Motor neuron (in vitro differentiated cells): ENCODE results near the gene TMEM259. TPM values are rescaled to one million over a fixed set of nuclear protein-coding genes. Genes with fewer than 3 reads are reported as not detected.

ENCODE experiments used
- total RNA-seq, 8 experiments: library from RNA; unstranded; fragments of 300-600 nt; gene quantifications; 2 replicates each; pipeline versions ENCODE4 v1.2.3 to v1.2.4, GENCODE V29; 2022

Gene TMEM259
- total RNA-seq, 8 experiments from 2014 or later = 59.4 to 125 (median 87.8) TPM

Other genes with a start within 250 kb of the TMEM259 start
- 100 to 1,000 TPM in 4 of 8 experiments, 10 to 100 TPM in 4; 39.0 to 258 (median 109) TPM for gene PTBP1, start 223.7 kb downstream of the TMEM259 start, total RNA-seq
- 10 to 100 TPM in 5 of 8 experiments, under 1 TPM in 3; 0.22 to 68.1 (median 43.3) TPM for gene PLPPR3, start 199.2 kb downstream of the TMEM259 start, total RNA-seq
- 1 to 10 TPM in 1 of 8 experiments, under 1 TPM in 5, not detected in 2; 0.24 to 1.4 (median 0.71) TPM for gene AZU1, start 193.3 kb downstream of the TMEM259 start, total RNA-seq
- gene PRTN3, start 180.1 kb downstream of the TMEM259 start, total RNA-seq = 1 to 10 TPM in 1 of 8 experiments, under 1 TPM in 2, not detected in 5; 0.37 to 1.2 (median 0.54) TPM
- under 1 TPM in 1 of 8 experiments, not detected in 7; 0.32 TPM for gene ELANE, start 168.8 kb downstream of the TMEM259 start, total RNA-seq
- 10 to 100 TPM in 1 of 8 experiments, 1 to 10 TPM in 4, under 1 TPM in 3; 0.83 to 72.1 (median 1.6) TPM for gene CFD, start 161.5 kb downstream of the TMEM259 start, total RNA-seq
- 10 to 100 TPM; 15.0 to 44.1 (median 26.1) TPM for gene MED16, start 127.9 kb downstream of the TMEM259 start, total RNA-seq
- under 1 TPM in 1 of 8 experiments, not detected in 7; under 0.01 TPM for gene RNU6-9, start 127.6 kb downstream of the TMEM259 start, total RNA-seq
- 10 to 100 TPM; 25.7 to 35.6 (median 30.1) TPM for gene R3HDM4, start 107.9 kb downstream of the TMEM259 start, total RNA-seq
- gene KISS1R, start 103.8 kb downstream of the TMEM259 start, total RNA-seq = 1 to 10 TPM in 2 of 8 experiments, under 1 TPM in 5, not detected in 1; 0.24 to 2.1 (median 0.64) TPM
- 10 to 100 TPM in 4 of 8 experiments, 1 to 10 TPM in 4; 5.8 to 22.6 (median 10.3) TPM for gene ARID3A, start 95.1 kb downstream of the TMEM259 start, total RNA-seq
- gene WDR18, start 36.8 kb downstream of the TMEM259 start, total RNA-seq = 10 to 100 TPM; 23.8 to 64.7 (median 36.2) TPM
- gene GRIN3B, start 20.7 kb downstream of the TMEM259 start, total RNA-seq = 1 to 10 TPM in 1 of 8 experiments, under 1 TPM in 6, not detected in 1; 0.08 to 1.1 (median 0.28) TPM
- gene RNU6-2, start 399 bp upstream of the TMEM259 start, total RNA-seq = under 1 TPM in 1 of 8 experiments, not detected in 7; under 0.01 TPM
- 100 to 1,000 TPM in 2 of 8 experiments, 10 to 100 TPM in 6; 24.9 to 141 (median 63.0) TPM for gene CNN2, start 5.5 kb upstream of the TMEM259 start, total RNA-seq
- gene ABCA7, start 19.0 kb upstream of the TMEM259 start, total RNA-seq = 10 to 100 TPM in 4 of 8 experiments, 1 to 10 TPM in 4; 6.5 to 35.6 (median 9.1) TPM
- gene ARHGAP45, start 46.0 kb upstream of the TMEM259 start, total RNA-seq = 10 to 100 TPM in 1 of 8 experiments, 1 to 10 TPM in 7; 2.8 to 13.1 (median 5.7) TPM
- gene POLR2E, start 74.3 kb upstream of the TMEM259 start, total RNA-seq = 100 to 1,000 TPM in 4 of 8 experiments, 10 to 100 TPM in 4; 73.0 to 233 (median 103) TPM
- gene GPX4, start 82.9 kb upstream of the TMEM259 start, total RNA-seq = 100 to 1,000 TPM; 331 to 509 (median 399) TPM
- 10 to 100 TPM in 6 of 8 experiments, 1 to 10 TPM in 2; 5.6 to 54.9 (median 22.5) TPM for gene SBNO2, start 153.1 kb upstream of the TMEM259 start, total RNA-seq
- 10 to 100 TPM; 30.1 to 61.1 (median 36.6) TPM for gene STK11, start 184.7 kb upstream of the TMEM259 start, total RNA-seq
- gene CBARP, start 216.9 kb upstream of the TMEM259 start, total RNA-seq = 10 to 100 TPM in 3 of 8 experiments, 1 to 10 TPM in 5; 1.2 to 18.0 (median 8.5) TPM
- 100 to 1,000 TPM in 3 of 8 experiments, 10 to 100 TPM in 5; 72.1 to 359 (median 83.5) TPM for gene ATP5F1D, start 220.6 kb upstream of the TMEM259 start, total RNA-seq
- gene MIDN, start 227.5 kb upstream of the TMEM259 start, total RNA-seq = 10 to 100 TPM; 15.0 to 78.9 (median 35.1) TPM
- gene CIRBP, start 248.2 kb upstream of the TMEM259 start, total RNA-seq = 1,000 to 10,000 TPM in 2 of 8 experiments, 100 to 1,000 TPM in 6; 354 to 1,038 (median 830) TPM